HS-27A (cell line): ENCODE measurements around the gene LAMC1.

ENCODE experiments used
- DNase-seq: peaks from one replicate; pipeline ENCODE4 v3.0.0-alpha.2; 2012; ENCODE audit warnings: low read depth, missing footprints

LAMC1 gene

GRCh38 chr1:183080406-183080805 is 57.2 kb downstream of the LAMC1 start:
- peak; percentile 12 for DNase-seq

- no peak for DNase-seq
Observed at GRCh38 chr1:183081402-183082120, 58.3 kb downstream of the LAMC1 start.

DNA sequence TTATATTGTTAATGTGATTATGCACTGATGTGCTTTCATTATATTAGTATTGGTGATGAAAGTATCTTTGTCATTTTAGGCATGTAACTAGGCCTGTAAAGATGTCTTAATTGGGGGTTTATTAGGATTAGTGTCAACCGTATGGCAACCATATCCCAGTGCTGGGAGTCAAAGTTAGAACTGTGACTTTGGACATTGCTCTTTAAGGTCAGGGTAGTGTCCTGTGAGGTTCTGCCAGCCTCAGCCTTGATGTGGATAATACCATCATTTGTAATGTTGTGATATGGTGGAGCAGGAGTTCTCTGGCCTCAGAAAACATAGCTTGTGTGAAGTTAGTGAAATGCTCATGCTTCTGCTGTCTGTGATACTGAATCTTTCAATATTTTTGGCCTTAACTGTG is 59.4 kb downstream of the LAMC1 start:
- DNase-seq: no peak

- no peak for DNase-seq
Observed at GRCh38 chr1:183087001-183087400, 63.8 kb downstream of the LAMC1 start.

GRCh38 chr1:183089025-183089639 is 65.9 kb downstream of the LAMC1 start:
- no peak for DNase-seq

GRCh38 chr1:183090391-183091006 is 67.3 kb downstream of the LAMC1 start:
- DNase-seq: no peak

DNA sequence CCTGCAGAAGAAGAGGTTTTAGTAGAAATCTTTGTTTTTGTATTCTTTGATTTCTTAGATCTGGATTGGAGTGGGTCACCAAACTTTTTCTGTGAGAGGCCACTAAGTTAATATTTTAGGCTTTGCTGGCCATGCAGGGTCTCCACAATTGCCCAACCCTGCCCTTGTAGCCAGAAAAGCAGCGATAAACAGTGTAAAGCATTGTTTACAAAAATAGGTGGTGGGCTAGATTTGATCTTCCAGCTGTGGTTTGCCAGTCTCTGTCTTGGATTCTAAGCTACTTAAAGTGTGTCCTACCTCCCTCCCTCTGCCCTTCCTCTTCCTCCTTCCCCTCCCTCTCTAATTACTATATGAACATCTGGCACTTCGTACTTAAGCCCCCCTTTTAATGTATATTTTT is 68.0 kb downstream of the LAMC1 start:
- no peak for DNase-seq

- no peak for DNase-seq
Observed at GRCh38 chr1:183092350-183092749, 69.1 kb downstream of the LAMC1 start.

- DNase-seq: no peak
Observed at GRCh38 chr1:183093066-183093668, 69.9 kb downstream of the LAMC1 start.

GRCh38 chr1:183093786-183094298 is 70.6 kb downstream of the LAMC1 start:
- peak; percentile 42 for DNase-seq

DNA sequence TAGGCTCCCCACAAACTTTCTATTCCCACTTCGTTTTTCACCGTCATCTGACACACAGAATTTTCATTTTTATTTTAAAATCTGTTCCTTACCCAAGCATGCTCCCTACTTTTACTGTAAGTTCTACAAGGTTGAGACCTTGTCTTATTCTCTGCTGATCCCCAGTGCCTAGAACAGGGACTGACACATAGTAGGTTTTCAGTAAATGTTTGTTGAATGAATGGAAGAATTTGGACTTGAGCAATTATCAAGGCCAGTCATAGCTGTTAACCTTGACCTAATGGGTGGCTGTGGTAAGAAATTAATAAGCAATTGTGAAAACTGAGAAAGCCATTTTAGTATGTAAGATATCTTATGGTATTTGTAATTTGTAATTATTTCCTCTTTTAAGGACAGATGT is 71.1 kb downstream of the LAMC1 start:
- DNase-seq: no peak

- DNase-seq: no peak
Observed at GRCh38 chr1:183096351-183096750, 73.1 kb downstream of the LAMC1 start.

DNA sequence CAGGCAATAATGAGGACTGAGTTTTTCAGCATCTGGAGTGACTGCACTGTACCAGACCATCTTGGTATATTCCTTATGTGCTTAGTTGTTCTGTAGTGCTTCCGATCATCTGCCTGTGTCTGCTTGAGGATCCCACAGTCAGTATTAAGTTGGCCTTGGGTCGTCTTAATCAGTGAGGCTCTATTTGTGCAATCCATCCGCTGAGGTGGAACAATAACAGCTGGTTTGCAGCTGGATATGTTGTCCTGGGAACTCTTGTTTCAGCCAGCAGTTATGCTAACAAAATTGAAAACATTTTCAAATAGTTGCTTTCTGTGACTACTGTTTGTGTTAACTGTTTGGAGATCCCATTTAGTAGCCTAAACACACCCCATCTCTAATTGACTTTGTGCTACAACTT is 73.7 kb downstream of the LAMC1 start:
- DNase-seq: no peak

GRCh38 chr1:183097438-183098051 is 74.3 kb downstream of the LAMC1 start:
- no peak for DNase-seq

- DNase-seq: no peak
Observed at GRCh38 chr1:183098317-183098716, 75.1 kb downstream of the LAMC1 start.

DNA sequence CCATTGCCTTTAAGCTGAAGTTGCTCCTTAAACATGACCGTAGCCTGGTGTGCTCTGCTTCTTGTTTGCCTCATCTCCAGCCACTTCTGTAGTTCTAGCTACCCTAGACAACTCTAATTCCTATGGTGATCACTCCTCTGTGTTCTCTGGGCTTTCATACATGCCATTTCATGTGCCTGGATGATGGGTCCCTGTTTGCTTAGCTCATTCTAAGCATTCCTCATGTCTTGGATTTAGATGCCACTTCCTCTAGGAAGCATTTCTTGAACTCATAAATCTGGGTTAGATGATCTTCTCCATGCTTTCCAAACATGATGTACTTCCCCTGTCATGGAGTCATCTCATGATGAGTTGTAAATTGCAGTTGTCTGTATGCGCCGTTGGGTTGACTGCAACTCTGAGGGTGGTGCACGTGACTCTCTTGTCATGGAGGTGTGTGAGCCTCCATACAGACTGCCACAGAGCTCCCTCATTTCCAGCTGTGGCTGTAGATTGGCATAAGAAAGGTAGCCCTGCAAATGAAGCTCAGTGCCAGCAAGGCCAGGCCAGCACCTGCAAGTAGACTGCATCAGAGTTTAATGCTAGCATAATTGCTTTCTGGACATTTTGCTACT is 77.2 kb downstream of the LAMC1 start:
- DNase-seq: no peak

GRCh38 chr1:183101081-183101480 is 77.9 kb downstream of the LAMC1 start:
- no peak for DNase-seq

DNA sequence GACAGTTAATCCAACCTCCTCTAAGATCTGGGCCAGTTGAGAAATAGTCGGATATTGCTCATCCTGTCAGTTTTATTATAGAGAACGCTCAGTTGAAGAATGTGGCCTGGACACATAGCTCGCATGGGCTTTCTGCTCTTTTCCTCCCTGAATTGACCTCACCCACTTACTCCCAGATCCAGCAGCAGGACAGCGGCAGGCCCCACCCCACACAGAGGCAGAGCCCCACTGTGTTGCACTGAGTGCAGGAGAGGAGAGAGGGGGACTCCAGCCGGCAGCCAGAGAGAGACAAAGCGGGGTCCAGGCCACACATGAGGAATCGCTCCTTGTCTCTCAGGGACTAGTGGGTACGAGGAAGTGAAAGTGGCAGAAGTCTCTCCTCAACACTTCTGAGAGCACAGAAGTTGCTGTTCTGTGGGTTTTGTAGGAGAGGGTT is 78.6 kb downstream of the LAMC1 start:
- DNase-seq: no peak

DNA sequence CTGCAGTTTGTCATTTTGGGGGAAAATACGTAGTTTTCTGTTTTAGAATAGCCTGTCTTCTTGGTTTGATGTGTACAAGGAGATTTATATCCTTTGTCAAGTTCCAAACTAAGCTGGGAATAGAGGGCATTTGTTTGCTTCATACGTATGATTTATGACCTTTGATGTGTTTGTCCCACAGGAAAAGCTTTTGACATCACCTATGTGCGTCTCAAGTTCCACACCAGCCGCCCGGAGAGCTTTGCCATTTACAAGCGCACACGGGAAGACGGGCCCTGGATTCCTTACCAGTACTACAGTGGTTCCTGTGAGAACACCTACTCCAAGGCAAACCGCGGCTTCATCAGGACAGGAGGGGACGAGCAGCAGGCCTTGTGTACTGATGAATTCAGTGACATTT is 79.9 kb downstream of the LAMC1 start:
- DNase-seq: no peak

GRCh38 chr1:183103577-183103976 is 80.4 kb downstream of the LAMC1 start:
- no peak for DNase-seq

- no peak for DNase-seq
Observed at GRCh38 chr1:183105449-183105848, 82.2 kb downstream of the LAMC1 start.

DNA sequence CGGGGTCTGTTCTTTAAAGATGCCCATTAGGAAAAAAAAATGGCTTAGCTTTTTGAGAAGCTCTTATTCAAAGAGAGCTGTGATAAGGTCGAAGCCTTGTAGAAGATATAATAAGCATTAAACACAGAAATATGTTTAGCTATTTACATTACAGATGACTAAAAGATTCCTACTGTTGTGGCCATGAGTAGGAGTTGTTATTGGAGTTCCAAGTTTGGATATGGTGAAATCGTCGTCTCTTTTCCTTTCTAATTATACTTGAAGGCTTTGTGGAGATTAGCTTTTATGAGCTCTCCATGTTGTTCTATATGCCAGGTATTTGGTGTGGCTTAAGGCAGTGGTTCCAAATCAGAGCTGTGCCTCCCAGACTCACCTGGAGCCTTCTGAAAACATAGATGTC is 82.9 kb downstream of the LAMC1 start:
- no peak for DNase-seq
